Peyer's patch (tissue), 4 donors: ENCODE results near the gene STEAP4.

Experiments
- CTCF ChIP-seq, 6 experiments: fragments of 450-650 bp in 4 of 6; fragments of 200-600 bp in 2 of 6; sonication (generic) in 1 of 6; IDR thresholded peaks; one replicate each; pipeline ENCODE4 v1.5.1; 2017 to 2019; ENCODE audit warnings: antibody characterized with exemption in 6 of 6, mild to moderate bottlenecking in 3 of 6, moderate library complexity in 1 of 6
- POLR2A ChIP-seq, 2 donors: fragments of 450-650 bp; IDR thresholded peaks; one replicate each; pipeline ENCODE4 v1.5.1; 2017; ENCODE audit warnings: antibody characterized with exemption in 2 of 2, mild to moderate bottlenecking in 2 of 2, moderate library complexity in 2 of 2

- TF ChIP-seq CTCF (IDR thresholded peaks at IDR 0.05), result no peak
- TF ChIP-seq POLR2A (IDR thresholded peaks at IDR 0.05), result no peak
Observed at GRCh38 chr7:88224601-88225275, 82.0 kb downstream of the STEAP4 start.
